B cell (primary cell): ENCODE data around the gene TMED7. TPM values are rescaled to one million over a fixed set of nuclear protein-coding genes. Genes with fewer than 3 reads are reported as not detected.
"Not testable (repeated sequence)": the region's sequence is repeated elsewhere in the genome, so short reads cannot be mapped to it uniquely, and the experiment has no call there.

Source experiments
- ATAC-seq: fragments of 200-7000 bp; cut with Tn5 transposase; one replicate; pipeline ENCODE4 v1.10.0; 2021; ENCODE audit warnings: low read depth, mild to moderate bottlenecking, moderate number of reproducible peaks, moderate library complexity
- CTCF ChIA-PET: fragments of 350-600 bp; sonication (Branson Sonifier 250); formaldehyde crosslinking; loops from one replicate; lab custom pipeline; 2021; ENCODE audit warnings: antibody characterized with exemption, inconsistent platforms; lab: Charles Lee
- POLR2A ChIA-PET: fragments of 350-600 bp; sonication (Branson Sonifier 250); formaldehyde crosslinking; loops from one replicate; lab custom pipeline; 2021; ENCODE audit warnings: antibody characterized with exemption; lab: Charles Lee
- DNase-seq: peaks from one replicate; pipeline ENCODE4 v3.0.0; 2013
- H2AFZ ChIP-seq: 2 replicates; pipeline ENCODE4 v1.6.1; 2012; ENCODE audit warnings: mild to moderate bottlenecking, low read depth, low read length; ENCODE audit not compliant: insufficient read depth, poor library complexity, severe bottlenecking
- H3K27ac ChIP-seq, 2 donors: 1 replicate in 1 of 2; 2 replicates in 1 of 2; pipeline ENCODE4 v1.5.1; 2012 to 2013; ENCODE audit warnings: low read length in 2 of 2, mild to moderate bottlenecking in 2 of 2, moderate library complexity in 1 of 2
- H3K27me3 ChIP-seq, 4 experiments: fragments of 200-600 bp in 1 of 4; sonication (generic) in 1 of 4; replicated peaks in 1 of 4; 1 replicate in 2 of 4; 2 replicates in 2 of 4; pipeline versions ENCODE4 v1.6.1 to v1.7.0; 2013 to 2016; ENCODE audit warnings: low read length in 3 of 4, mild to moderate bottlenecking in 2 of 4, mixed read lengths in 1 of 4, moderate library complexity in 1 of 4; ENCODE audit not compliant: insufficient read depth in 4 of 4, control insufficient read depth in 3 of 4; ENCODE audit errors: control extremely low read depth in 1 of 4
- H3K36me3 ChIP-seq, 2 experiments: replicated peaks in 1 of 2; 1 replicate in 1 of 2; 2 replicates in 1 of 2; pipeline versions ENCODE4 v1.6.1 to v1.7.1; 2013; ENCODE audit warnings: low read length in 1 of 2; ENCODE audit not compliant: insufficient read depth in 2 of 2, control insufficient read depth in 1 of 2; ENCODE audit errors: control extremely low read depth in 1 of 2, extremely low read depth in 1 of 2
- H3K4me1 ChIP-seq, 2 donors: fragments of 200-600 bp in 1 of 2; sonication (generic) in 1 of 2; 1 replicate in 1 of 2; 2 replicates in 1 of 2; pipeline versions ENCODE4 v1.5.1 to v1.6.1; 2013 to 2017; ENCODE audit warnings: low read length in 2 of 2; ENCODE audit not compliant: control insufficient read depth in 2 of 2, insufficient read depth in 2 of 2
- H3K4me2 ChIP-seq: replicated peaks from 2 replicates; pipeline ENCODE3; 2012; ENCODE audit warnings: mild to moderate bottlenecking, low read depth, low read length; ENCODE audit not compliant: poor library complexity, severe bottlenecking
- H3K4me3 ChIP-seq, 5 experiments: fragments of 200-600 bp in 1 of 5; sonication (generic) in 1 of 5; 1 replicate in 3 of 5; 2 replicates in 2 of 5; pipeline versions ENCODE4 v1.5.1 to v1.7.0; 2011 to 2016; ENCODE audit warnings: low read length in 4 of 5, mild to moderate bottlenecking in 4 of 5, low read depth in 2 of 5, control low read depth in 1 of 5, moderate library complexity in 1 of 5; ENCODE audit not compliant: insufficient read depth in 1 of 5; ENCODE audit errors: control extremely low read depth in 1 of 5, extremely low read depth in 1 of 5
- H3K79me2 ChIP-seq: fragments of 200-600 bp; sonication (generic); one replicate; pipeline ENCODE4 v1.6.0; 2016; ENCODE audit warnings: low read length; ENCODE audit not compliant: control insufficient read depth, insufficient read depth
- H3K9ac ChIP-seq: fragments of 200-600 bp; sonication (generic); 2 replicates; pipeline ENCODE4 v1.6.1; 2017; ENCODE audit warnings: mild to moderate bottlenecking, low read length, moderate library complexity
- H3K9me3 ChIP-seq, 3 donors: one replicate each; pipeline versions ENCODE4 v1.6.1 to v1.7.1; 2013; ENCODE audit warnings: low read length in 2 of 3; ENCODE audit not compliant: control insufficient read depth in 2 of 3, insufficient read depth in 1 of 3; ENCODE audit errors: control extremely low read depth in 1 of 3
- H4K20me1 ChIP-seq: 2 replicates; pipeline ENCODE4 v1.6.0; 2012; ENCODE audit warnings: mild to moderate bottlenecking, low read length; ENCODE audit not compliant: insufficient read depth, control insufficient read depth, poor library complexity, severe bottlenecking
- H3K27ac Mint-ChIP-seq: one replicate; pipeline ENCODE4 v1.8.0; 2021; ENCODE audit warnings: mixed read lengths
- H3K27me3 Mint-ChIP-seq: one replicate; pipeline ENCODE4 v1.8.0; 2021; ENCODE audit warnings: mixed read lengths
- H3K4me1 Mint-ChIP-seq: one replicate; pipeline ENCODE4 v1.8.0; 2021; ENCODE audit warnings: mixed read lengths
- H3K4me3 Mint-ChIP-seq: one replicate; pipeline ENCODE4 v1.8.0; 2021; ENCODE audit warnings: mixed read lengths
- H3K9me3 Mint-ChIP-seq: one replicate; pipeline ENCODE4 v1.8.0; 2022; ENCODE audit warnings: mixed read lengths; ENCODE audit not compliant: insufficient read depth
- EZH2 ChIP-seq: IDR thresholded peaks from 2 replicates; pipeline ENCODE4 v1.6.1; 2012; ENCODE audit warnings: borderline replicate concordance, low read depth, mild to moderate bottlenecking, moderate library complexity, low read length; ENCODE audit not compliant: insufficient read depth, poor library complexity, severe bottlenecking
- WGBS: methylation state at CpG from one replicate; pipeline ENCODE4 v1.1.5; 2013; ENCODE audit warnings: missing lambda C conversion rate; ENCODE audit not compliant: insufficient coverage; 5-methylcytosine and 5-hydroxymethylcytosine counted together
- intact Hi-C: fragments of 100-400 bp; cut with micrococcal nuclease; formaldehyde crosslinking; loops from one replicate; pipeline ENCODE4 v1.10.0; 2022
- polyA plus RNA-seq: library from polyadenylated mRNA; depleted of rRNA; stranded (reverse); fragments of >200 nt; gene quantifications from 2 replicates; pipeline ENCODE4 v1.2.3, GENCODE V29; 2012
- total RNA-seq, 2 donors: library from RNA; stranded (reverse); fragments of 120-200 nt in 1 of 2; gene quantifications; 1 replicate in 1 of 2; 2 replicates in 1 of 2; pipeline versions ENCODE4 v1.2.3 to v1.2.4, GENCODE V29; 2013 to 2022
- TF ChIP-seq, protein P1 (sequence below): fragments of 200-600 bp; IDR thresholded peaks from one replicate; pipeline ENCODE4 v1.8.0; 2022; ENCODE audit warnings: antibody characterized with exemption, mild to moderate bottlenecking

Gene TMED7
- total and polyA plus RNA-seq, 2 donors (not counting 1 experiment from before 2014, with no cell fraction given), result 17.3 to 40.4 TPM

DNA sequence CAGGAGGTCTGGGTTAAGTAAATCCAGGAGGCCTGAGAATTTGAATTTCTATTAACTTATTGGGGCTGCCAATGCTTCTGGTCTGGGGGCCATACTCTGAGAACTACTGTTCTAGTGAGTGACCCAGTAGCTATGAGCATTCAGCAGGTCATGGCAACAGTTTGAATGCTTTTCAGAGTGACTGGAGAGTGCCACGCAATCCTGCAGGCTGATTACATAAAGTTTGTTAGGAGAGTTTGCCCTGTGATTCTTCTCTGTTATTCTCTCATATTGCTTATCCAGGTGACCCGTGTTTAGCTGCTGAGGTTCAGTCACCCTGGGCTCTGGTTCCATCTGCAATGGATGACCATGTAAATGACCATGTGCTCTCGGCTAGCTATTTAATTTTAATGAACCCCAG lies 22.2 kb upstream of the TMED7 start:
- Histone ChIP-seq H3K27ac (no peak overlapping the region), H3K36me3 (no peaks in the 10 kb centered on the region), H4K20me1 (no peaks in the 10 kb centered on the region), H3K4me3 (no peak overlapping the region), H3K27me3 (peaks cover 0 to 20% (median 8%) of the 10 kb centered on the region in 4 experiments), H3K4me2 (no peak overlapping the region), H2AFZ (no peak overlapping the region), H3K9ac (no peak overlapping the region), H3K9me3 (no peaks in the 10 kb centered on the region), H3K4me1 (no peaks in the 10 kb centered on the region), H3K79me2 (no peaks in the 10 kb centered on the region)
- CTCF ChIA-PET, result no interaction called here
- ATAC-seq (no peak), DNase-seq (no peak)
- peaks cover 33% of the 10 kb centered on the region for H3K27me3 Mint-ChIP-seq
- POLR2A ChIA-PET, result no interaction called here
- TF ChIP-seq, protein P1, sequence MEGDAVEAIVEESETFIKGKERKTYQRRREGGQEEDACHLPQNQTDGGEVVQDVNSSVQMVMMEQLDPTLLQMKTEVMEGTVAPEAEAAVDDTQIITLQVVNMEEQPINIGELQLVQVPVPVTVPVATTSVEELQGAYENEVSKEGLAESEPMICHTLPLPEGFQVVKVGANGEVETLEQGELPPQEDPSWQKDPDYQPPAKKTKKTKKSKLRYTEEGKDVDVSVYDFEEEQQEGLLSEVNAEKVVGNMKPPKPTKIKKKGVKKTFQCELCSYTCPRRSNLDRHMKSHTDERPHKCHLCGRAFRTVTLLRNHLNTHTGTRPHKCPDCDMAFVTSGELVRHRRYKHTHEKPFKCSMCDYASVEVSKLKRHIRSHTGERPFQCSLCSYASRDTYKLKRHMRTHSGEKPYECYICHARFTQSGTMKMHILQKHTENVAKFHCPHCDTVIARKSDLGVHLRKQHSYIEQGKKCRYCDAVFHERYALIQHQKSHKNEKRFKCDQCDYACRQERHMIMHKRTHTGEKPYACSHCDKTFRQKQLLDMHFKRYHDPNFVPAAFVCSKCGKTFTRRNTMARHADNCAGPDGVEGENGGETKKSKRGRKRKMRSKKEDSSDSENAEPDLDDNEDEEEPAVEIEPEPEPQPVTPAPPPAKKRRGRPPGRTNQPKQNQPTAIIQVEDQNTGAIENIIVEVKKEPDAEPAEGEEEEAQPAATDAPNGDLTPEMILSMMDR, result no peak
- no peak for TF ChIP-seq EZH2
- H3K27ac Mint-ChIP-seq, result no peak overlapping the region
- WGBS, result 67% methylated on average over 2 of the region's 3 CpGs
- intact Hi-C loops, result no loop called here
- no peaks in the 10 kb centered on the region for H3K4me1 Mint-ChIP-seq
- H3K9me3 Mint-ChIP-seq, result no peaks in the 10 kb centered on the region
- H3K4me3 Mint-ChIP-seq, result no peak overlapping the region

DNA sequence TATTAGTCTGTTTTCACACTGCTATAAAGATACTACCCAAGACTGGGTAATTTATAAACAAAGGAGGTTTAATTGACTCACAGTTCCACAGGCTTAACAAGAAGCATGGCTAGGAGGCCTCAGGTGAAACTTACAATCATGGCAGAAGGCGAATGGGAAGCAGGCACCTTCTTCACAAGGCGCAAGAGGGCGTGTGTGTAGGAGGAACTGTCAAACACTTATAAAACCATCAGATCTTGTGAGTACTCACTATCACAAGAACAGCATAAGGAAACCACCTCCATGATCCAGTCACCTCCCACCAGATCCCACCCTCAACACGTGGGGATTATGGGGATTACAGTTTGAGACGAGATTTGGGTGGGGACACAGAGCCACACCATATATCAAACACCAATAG lies 19.6 kb upstream of the TMED7 start:
- H3K9me3 ChIP-seq, intact Hi-C loops, H3K9me3 Mint-ChIP-seq, H3K4me3 Mint-ChIP-seq, H3K79me2 ChIP-seq, H3K4me1 ChIP-seq, H3K27ac Mint-ChIP-seq, H3K4me1 Mint-ChIP-seq, H4K20me1 ChIP-seq, H3K36me3 ChIP-seq, ATAC-seq, H3K27ac ChIP-seq, DNase-seq, H3K4me3 ChIP-seq, H3K4me2 ChIP-seq, H3K9ac ChIP-seq, POLR2A ChIA-PET, H2AFZ ChIP-seq: not testable (repeated sequence)
- CTCF ChIA-PET, result interaction anchor here (1.4 kb wide), 1 partner anchor 10 kb away, joined by 7 read pairs; no protein-coding TSS in a partner anchor
- peaks cover 39% of the 10 kb centered on the region for H3K27me3 Mint-ChIP-seq
- WGBS, result 100% methylated on average over 1 of the region's 5 CpGs
- H3K27me3 ChIP-seq, result peaks cover 0 to 22% (median 8%) of the 10 kb centered on the region in 4 experiments
